SK-N-SH (cell line): ENCODE measurements around the gene DCAKD.

ENCODE experiments used
- EP300 ChIP-seq, 2 experiments: IDR thresholded peaks; 2 replicates each; pipeline versions ENCODE4 v1.4.0 to v1.6.1; 2012; ENCODE audit warnings: borderline replicate concordance in 1 of 2, low read depth in 1 of 2, low read length in 1 of 2
- EZH2phosphoT487 ChIP-seq: fragments of 200-600 bp; sonication (generic); IDR thresholded peaks from 2 replicates; pipeline ENCODE4 v1.6.1; 2017; ENCODE audit warnings: low read depth, mixed run types, mild to moderate bottlenecking, antibody characterized with exemption, moderate library complexity, borderline replicate concordance
- FOXJ3 ChIP-seq: sonication (generic); formaldehyde crosslinking; IDR thresholded peaks from 2 replicates; pipeline ENCODE4 v1.5.1; 2020; ENCODE audit warnings: mild to moderate bottlenecking, missing genetic modification reagents
- MEF2A ChIP-seq: IDR thresholded peaks from 2 replicates; pipeline ENCODE4 v1.4.0; 2012; ENCODE audit warnings: low read depth, borderline replicate concordance
- NRF1 ChIP-seq: IDR thresholded peaks from 2 replicates; pipeline ENCODE4 v1.6.1; 2012; ENCODE audit warnings: low read depth, mild to moderate bottlenecking, low read length
- RFX5 ChIP-seq: IDR thresholded peaks from 2 replicates; pipeline ENCODE4 v1.6.1; 2012; ENCODE audit warnings: mild to moderate bottlenecking, improper control_type of control experiment, low read length
- SIN3A ChIP-seq: IDR thresholded peaks from 2 replicates; pipeline ENCODE4 v1.6.1; 2012; ENCODE audit warnings: low read depth, mild to moderate bottlenecking, low read length, moderate library complexity, borderline replicate concordance
- TCF12 ChIP-seq: IDR thresholded peaks from 2 replicates; pipeline ENCODE4 v1.4.0; 2012
- TF ChIP-seq, protein P1 (sequence below): fragments of 200-600 bp; sonication (generic); IDR thresholded peaks from 2 replicates; pipeline ENCODE4 v1.6.1; 2017; ENCODE audit warnings: antibody characterized with exemption, mild to moderate bottlenecking, moderate library complexity
- TF ChIP-seq, protein P2 (sequence below): fragments of 150-350 bp; IDR thresholded peaks from 2 replicates; pipeline ENCODE4 v1.6.1; 2017; ENCODE audit warnings: antibody characterized with exemption, low read length, low read depth, borderline replicate concordance
- TF ChIP-seq, protein P3 (sequence below): IDR thresholded peaks from 2 replicates; pipeline ENCODE4 v1.4.0; 2012; ENCODE audit warnings: low read depth

DNA sequence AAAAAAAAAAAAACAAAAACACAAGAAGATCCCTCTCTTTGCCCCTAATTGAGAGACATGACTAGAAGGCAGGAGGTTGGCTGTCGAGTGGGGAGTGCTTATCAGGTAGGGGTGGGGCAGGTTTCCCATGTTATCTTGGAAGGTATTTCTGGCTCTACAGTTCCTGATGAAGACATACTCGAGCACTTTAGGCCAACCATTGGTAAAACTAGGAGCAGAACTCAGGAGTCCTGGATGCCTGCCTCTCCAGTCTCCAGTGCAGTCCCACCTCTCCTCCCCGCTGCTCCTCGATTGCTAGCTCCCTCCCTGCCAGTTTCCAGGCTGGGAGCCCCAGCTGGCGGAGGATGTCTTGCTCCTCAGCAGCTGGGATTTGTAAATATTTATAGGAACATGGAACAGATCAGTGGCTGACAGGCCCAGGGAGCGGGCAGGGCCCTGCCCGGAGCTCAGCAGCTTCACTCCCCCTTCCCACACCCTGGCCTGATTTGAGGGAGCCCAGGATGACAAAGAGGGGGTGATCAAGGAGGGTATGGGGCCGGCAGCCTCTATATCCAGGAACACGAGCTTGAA is 71.9 kb downstream of the DCAKD start:
- TF ChIP-seq, protein P1, sequence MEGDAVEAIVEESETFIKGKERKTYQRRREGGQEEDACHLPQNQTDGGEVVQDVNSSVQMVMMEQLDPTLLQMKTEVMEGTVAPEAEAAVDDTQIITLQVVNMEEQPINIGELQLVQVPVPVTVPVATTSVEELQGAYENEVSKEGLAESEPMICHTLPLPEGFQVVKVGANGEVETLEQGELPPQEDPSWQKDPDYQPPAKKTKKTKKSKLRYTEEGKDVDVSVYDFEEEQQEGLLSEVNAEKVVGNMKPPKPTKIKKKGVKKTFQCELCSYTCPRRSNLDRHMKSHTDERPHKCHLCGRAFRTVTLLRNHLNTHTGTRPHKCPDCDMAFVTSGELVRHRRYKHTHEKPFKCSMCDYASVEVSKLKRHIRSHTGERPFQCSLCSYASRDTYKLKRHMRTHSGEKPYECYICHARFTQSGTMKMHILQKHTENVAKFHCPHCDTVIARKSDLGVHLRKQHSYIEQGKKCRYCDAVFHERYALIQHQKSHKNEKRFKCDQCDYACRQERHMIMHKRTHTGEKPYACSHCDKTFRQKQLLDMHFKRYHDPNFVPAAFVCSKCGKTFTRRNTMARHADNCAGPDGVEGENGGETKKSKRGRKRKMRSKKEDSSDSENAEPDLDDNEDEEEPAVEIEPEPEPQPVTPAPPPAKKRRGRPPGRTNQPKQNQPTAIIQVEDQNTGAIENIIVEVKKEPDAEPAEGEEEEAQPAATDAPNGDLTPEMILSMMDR = no peak
- TF ChIP-seq RFX5 = no peak
- TF ChIP-seq SIN3A = no peak
- TF ChIP-seq, protein P2, sequence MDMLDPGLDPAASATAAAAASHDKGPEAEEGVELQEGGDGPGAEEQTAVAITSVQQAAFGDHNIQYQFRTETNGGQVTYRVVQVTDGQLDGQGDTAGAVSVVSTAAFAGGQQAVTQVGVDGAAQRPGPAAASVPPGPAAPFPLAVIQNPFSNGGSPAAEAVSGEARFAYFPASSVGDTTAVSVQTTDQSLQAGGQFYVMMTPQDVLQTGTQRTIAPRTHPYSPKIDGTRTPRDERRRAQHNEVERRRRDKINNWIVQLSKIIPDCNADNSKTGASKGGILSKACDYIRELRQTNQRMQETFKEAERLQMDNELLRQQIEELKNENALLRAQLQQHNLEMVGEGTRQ = no peak
- TF ChIP-seq, protein P3, sequence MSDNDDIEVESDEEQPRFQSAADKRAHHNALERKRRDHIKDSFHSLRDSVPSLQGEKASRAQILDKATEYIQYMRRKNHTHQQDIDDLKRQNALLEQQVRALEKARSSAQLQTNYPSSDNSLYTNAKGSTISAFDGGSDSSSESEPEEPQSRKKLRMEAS = no peak
- no peak for TF ChIP-seq EZH2phosphoT487
- TF ChIP-seq EP300 (IDR thresholded peaks at IDR 0.05; ENCODE audit: borderline replicate concordance in 1 of 2, low read depth in 1 of 2, low read length in 1 of 2) = no peak
- TF ChIP-seq NRF1 = no peak
- TF ChIP-seq TCF12 = no peak
- no peak for TF ChIP-seq FOXJ3 (CRISPR knock-in tag)
- TF ChIP-seq MEF2A = no peak
